Activated CD8-positive, alpha-beta memory T cell treated with anti-CD3 and anti-CD28 coated beads for 36 hours (primary cell): ENCODE results near the gene AMPH. TPM values are rescaled to one million over a fixed set of nuclear protein-coding genes. Genes with fewer than 3 reads are reported as not detected.

ENCODE experiments used
- CTCF ChIA-PET: fragments of 350-600 bp; sonication (Branson Sonifier 250); formaldehyde crosslinking; loops from one replicate; lab custom pipeline; 2021; ENCODE audit warnings: antibody characterized with exemption; lab: Charles Lee
- POLR2A ChIA-PET: fragments of 350-600 bp; sonication (Branson Sonifier 250); formaldehyde crosslinking; loops from one replicate; lab custom pipeline; 2021; ENCODE audit warnings: antibody characterized with exemption; lab: Charles Lee
- total RNA-seq, 2 experiments: library from RNA; stranded (reverse); gene quantifications; one replicate each; pipeline ENCODE4 v1.2.3, GENCODE V29; 2021

Gene AMPH
- total RNA-seq, 2 experiments from 2014 or later = not detected

DNA sequence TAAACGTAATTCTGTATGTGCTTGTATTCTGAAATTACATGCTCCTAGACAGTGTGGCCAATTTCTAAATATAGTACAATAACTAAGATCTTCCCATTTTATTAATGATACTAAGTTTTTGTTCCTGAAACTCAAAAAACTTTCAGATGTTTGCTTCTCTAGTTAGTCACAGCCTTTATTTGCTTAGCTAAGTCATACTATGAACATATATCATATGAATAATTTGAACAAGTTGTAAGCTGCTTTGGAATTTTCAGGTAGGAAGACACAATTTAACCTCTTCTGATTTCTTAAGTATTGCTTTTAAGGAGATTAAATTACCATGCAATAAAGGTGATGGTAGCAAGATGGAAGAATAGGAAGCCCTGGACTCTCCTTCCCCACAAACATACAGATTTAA is 148.7 kb downstream of the AMPH start:
- ChIA-PET CTCF (no interaction called here), POLR2A (no interaction called here)

DNA sequence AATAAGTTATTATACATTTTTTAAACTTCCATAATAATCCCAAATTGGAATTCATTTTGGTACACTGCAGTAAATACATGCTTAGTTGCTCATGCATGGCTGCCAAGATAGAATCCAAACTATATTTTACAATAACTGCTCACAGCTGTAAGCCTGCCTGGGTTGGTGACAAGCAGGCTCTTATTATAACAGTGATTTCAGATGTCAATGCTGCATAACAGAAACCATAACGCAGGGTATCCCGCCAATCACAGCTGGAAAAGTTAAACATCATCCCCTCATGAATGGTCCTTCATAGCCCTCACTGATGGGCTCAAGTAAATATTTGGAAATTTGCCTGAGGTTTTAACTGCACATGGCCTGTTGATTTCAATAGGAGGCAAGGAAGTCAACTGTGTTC is 149.8 kb downstream of the AMPH start:
- POLR2A ChIA-PET = no interaction called here

DNA sequence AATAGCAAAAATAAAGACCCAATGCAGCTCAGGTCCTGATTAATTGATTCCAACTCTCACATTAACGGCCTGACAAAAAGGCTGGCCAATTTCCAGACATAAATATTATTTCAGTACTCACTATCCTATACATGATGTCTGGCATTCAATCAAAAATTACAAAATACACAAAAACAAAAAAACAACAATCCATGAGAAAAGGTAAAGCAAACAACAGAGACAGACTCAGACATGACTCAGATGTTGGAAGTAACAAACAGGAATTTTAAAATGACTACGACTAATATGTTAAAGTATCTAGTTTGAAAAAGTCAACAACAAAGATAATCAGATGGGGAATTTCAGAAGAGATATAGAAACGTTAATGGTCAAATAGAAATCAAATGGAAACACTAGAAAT is 152.8 kb downstream of the AMPH start:
- CTCF ChIA-PET = no interaction called here

More for the DNA sequence above, 149.8 kb downstream of the AMPH start:
- CTCF ChIA-PET = no interaction called here

DNA sequence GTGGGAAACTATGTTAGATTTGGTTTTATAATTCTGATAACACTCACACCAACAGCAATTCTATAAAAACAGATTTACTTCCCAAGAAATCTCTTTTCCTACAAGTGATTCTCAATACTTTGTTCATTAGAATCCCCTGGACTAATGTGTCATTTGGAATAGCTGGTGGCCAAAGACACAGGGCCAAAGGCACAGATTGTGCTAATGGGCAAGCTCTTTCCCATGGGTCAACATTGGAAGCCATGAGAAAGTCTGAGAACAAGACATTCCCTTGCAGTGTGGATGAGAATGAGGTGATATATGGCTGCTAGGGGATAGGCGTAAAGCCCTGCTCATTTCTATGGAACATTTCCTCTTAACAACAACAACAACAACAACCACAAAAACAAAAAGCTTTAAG is 153.8 kb downstream of the AMPH start:
- ChIA-PET POLR2A (no interaction called here), CTCF (no interaction called here)

More for the DNA sequence above, 152.8 kb downstream of the AMPH start:
- POLR2A ChIA-PET = no interaction called here

DNA sequence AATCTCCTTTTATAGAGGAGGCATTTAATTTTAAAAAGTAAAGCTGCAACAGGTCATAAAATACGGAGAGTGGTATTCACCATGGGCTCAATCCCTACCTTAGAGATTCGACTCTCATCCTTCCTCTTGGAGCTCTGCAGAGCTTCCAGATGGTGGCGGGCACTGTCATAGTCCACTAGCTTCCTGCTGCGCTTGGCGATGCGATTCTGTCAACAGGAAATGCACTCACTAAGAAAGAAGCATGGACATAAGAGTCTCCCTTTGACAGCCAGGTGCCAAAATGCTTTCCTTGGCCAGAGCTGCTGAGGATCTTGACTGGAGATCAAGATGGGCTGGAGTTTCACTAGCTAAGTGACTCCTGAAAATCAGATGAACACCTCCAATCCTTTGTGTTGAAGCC is 154.4 kb downstream of the AMPH start:
- CTCF ChIA-PET = no interaction called here

DNA sequence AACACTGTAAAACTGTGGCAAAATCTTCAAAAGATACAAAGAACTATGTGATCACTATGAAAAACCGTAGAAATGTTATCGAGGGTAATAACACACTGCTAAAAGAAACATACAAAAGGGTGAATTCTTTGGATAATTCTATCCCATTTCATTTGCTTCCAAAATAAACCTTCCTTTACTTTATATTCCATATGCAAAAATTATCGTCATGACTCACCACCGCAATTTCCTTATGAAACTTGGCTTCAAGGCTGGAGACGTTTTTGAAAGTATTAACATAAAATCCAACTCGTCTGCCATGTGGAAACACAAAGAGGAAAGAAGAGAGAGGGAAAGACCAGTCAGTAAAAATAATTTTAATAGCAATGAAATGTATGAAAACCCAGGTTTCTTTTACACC is 165.2 kb downstream of the AMPH start:
- ChIA-PET CTCF (no interaction called here), POLR2A (no interaction called here)

More for the DNA sequence above, 154.4 kb downstream of the AMPH start:
- POLR2A ChIA-PET = no interaction called here

DNA sequence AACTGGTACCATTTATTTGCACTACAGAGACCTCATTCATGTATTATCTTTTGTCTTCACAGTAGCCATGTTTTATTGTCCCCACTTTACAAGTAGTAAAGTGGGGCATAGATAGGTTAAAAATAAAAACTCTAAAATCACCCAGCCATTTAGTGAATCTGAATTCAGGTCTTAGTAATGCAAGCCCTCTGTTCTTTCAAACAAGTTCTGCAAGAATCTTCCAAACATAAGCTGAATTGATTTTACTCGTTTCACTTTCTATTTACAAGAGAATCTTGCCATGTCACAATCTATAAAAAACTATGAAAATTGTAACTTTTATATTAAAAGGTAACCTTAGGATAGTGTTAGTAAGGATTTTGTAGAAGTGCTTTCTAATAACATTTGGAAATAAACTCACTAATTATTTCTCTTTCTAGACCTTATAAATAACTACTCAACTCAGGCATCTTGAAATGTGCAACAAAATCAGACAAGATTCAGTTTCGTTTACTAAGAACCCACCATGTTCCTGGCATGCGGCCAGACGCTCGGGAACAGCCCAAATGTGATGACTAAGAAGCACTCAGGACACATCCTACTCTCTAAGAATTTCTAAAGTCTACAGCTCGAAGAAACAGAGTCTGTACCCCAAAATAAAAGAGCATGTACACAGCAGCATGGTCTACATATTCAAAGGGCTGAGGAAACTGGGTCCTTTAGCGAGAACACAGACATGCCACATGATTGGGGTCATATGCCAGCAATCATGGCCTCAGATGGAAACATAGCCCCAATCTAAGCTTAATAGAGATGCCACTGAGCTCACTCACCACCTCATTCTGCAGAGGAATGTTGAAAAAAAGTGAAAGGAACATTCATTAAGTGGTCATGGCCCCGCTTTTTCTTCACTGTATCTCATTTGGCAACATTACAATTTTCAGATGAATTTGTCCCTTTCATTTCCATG is 167.6 kb downstream of the AMPH start:
- ChIA-PET POLR2A (no interaction called here), CTCF (interaction anchor here (1.1 kb wide), 1 partner anchor 93 kb away, joined by 4 read pairs; no protein-coding TSS in a partner anchor)

DNA sequence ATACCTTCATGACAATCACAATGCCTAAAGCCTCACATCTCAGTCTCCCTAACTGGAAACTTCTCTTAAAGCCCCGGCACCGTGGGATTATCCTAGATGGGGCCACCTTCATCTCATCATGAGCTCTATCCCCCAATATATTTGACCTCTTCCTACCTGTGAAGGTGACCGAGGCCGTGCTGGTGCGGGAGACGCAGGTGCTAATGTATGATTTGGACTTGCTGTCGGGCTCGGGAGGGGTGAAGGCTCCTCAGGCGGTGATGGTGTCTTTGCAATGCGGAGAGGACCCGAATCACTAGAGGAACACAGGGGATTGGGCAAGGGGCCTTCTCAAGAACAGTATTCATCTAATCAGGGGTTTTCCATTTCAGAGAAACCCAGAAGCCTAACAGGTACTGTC is 168.4 kb downstream of the AMPH start:
- ChIA-PET CTCF (no interaction called here), POLR2A (no interaction called here)

DNA sequence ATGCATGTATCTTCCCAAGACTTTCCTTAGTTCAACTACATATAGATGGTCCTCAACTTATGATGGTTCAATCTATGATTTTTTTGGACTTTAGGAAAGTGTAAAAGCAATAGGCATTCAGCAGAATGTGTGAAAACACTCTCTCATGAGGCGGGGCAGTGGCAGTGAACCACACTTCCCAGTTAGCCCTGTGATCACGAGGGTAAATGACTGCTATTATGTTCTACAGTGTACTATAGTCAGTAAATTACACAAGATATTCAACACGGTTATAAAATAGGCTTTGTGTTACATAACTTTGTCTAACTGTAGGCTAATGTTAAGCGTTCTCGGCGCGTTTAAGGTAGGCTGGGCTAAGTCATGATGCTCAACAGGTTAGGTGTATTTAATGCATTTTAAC is 169.3 kb downstream of the AMPH start:
- ChIA-PET CTCF (no interaction called here), POLR2A (no interaction called here)

DNA sequence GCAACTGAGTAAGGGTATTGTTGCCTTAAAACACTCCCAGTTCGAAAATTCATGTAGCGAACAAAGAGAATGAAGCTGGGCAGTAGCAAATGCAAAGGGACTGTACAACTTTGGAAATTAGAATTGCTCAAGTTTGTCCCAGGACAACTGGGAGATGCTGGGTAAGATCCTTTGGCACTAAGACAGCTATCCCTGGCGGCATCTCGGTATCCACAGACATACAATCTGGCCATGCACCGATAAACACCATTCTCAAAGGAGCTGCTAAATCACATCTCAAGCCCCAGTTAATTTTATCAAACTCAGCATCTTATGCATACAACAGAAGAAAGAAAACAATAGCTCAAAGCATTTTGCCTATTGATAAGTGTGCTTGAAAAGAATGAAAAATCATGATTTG is 177.3 kb downstream of the AMPH start:
- ChIA-PET POLR2A (no interaction called here), CTCF (no interaction called here)

DNA sequence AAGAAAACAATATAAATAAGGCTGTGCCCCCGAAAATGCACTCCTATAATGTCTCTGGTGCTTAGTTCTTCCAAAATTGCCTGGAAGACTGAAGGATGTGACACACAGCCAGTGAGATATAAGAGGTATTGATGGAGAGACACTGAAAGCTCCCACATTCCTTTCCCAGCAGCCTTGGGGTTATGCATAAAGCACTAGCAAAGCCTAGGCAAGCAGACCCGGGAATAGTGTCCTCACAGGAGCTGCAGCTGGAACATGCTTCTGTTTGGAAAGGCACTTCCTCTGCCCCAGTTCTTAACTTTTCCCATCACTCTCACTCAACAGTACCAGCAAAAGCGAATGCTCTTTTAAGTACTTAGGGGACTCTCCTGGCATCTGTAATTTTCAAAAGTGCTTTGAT is 178.0 kb downstream of the AMPH start:
- POLR2A ChIA-PET = no interaction called here
- CTCF ChIA-PET = no interaction called here

DNA sequence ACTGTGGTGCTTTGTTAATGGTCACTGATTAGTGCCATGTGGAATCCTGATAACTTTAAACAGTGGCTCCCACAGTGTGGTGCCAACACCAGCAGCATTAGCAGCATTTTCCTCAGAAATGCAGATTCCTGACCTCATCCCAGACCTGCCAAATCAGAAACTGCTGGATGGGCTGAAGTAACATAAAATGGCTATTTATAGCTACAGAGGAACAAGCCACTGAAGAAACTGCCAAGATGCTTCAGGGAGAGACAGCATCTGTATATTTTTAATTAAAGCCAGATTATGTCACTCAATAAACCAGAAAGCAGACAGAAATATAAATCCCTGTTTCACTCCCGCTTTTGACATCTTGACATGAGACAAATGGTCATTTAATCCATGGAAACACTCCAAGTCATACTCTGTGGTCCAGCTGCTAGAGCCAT is 178.5 kb downstream of the AMPH start:
- CTCF ChIA-PET = no interaction called here

DNA sequence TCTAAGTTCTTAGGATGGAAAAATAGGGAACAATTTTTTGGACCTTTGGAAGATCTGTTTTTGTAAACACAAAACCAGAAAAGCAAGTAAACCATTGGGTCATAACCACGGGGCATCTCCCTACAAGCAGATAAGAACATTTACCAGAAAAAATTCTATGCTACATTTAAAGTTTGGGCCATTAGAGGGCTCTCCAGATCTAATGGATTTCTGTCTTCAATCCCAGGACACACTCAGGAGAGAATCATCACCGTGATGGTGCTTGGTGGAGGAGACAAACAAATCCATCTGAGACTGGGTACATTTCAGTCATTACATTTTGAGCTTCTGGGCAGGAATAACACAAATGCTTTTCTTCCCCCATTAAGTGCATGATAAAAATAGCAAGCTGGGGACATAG is 179.3 kb downstream of the AMPH start:
- ChIA-PET POLR2A (no interaction called here), CTCF (no interaction called here)

More for the DNA sequence above, 178.5 kb downstream of the AMPH start:
- POLR2A ChIA-PET = no interaction called here

DNA sequence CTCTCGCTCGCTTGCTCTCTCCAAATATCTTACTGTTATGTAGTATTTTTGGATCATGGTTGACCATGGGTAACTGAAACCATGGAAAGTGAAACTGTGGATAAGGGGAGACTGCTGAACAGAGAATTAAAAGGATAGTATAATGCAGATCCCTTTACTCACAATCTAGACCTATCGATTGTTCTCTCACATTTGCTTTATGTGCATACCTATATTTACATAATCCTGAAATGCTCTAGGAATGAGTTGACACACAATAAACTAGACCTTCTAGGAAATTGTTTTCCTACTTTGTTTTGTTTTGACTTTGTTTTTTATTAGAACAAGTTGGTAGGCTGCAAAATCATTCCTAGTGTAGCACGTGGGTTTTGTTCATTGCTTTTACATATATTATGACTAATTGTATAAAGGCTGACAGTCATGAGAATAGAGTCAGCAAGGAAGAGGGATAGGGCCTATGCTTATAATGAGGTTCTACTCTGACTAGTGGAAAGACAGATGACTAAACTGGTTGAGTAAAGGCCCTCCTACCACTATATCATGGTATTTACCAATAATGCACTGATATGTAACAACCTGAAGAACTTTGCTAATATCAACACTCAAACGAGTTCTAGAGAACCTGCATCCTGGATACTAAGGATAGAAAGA is 182.5 kb downstream of the AMPH start:
- ChIA-PET POLR2A (no interaction called here), CTCF (no interaction called here)

DNA sequence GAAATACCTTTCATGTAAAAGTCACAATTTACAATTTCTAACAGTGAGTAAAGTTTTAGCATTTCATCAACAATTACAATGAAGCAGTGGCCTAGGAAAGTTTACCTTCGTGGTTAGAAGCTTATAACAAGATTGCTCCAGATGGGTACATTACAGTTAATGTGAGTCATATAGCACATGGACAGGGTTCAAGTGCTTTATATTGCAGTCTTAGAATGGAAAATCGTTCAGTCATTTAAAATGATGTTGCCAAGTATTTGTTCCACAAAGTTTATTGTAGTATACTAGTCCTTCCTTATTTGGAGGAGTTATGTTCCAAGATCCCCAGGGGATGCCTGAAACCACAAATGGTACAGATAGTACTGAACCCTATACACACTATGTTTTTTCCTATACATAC is 183.1 kb downstream of the AMPH start:
- ChIA-PET POLR2A (no interaction called here), CTCF (no interaction called here)

DNA sequence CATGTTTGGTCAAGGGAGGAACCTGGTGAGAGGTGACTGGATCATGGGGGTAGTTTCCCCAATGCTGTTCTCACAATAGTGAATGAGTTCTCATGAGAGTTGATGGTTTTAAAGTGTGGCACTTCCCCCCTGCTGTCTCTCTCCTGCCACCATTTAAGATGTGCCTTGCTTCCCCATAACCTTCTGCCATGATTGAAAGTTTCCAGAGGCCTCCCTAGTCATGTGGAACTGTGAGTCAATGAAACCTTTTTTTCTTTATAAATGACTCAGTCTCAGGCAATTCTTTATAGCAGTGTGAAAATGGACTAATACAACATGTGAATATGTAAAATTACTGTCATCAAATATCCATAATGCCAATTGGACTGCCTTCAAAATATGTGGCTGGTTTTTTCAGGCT is 192.2 kb downstream of the AMPH start:
- POLR2A ChIA-PET = no interaction called here

DNA sequence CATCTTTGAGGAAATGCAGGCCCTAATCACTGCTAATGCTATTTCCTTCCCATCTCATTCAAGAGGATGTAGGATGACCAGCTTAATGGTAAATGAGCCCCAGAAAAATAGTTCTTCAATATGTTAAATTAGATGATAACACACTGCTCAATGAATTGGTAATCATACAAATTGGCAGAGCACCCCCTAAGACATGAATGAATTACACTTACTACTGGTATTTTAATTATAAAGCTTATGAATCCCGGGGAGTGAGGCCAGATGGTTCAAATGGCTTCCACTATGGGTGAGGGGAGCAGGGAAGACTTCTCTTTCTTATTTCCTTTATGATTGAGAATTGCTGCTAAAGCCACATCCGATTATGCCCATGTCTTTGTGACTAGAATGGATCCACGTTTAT is 198.5 kb downstream of the AMPH start:
- ChIA-PET POLR2A (no interaction called here), CTCF (interaction anchor here (0.8 kb wide), 1 partner anchor 34 kb away, joined by 3 read pairs; no protein-coding TSS in a partner anchor)

More for the DNA sequence above, 192.2 kb downstream of the AMPH start:
- CTCF ChIA-PET = no interaction called here

DNA sequence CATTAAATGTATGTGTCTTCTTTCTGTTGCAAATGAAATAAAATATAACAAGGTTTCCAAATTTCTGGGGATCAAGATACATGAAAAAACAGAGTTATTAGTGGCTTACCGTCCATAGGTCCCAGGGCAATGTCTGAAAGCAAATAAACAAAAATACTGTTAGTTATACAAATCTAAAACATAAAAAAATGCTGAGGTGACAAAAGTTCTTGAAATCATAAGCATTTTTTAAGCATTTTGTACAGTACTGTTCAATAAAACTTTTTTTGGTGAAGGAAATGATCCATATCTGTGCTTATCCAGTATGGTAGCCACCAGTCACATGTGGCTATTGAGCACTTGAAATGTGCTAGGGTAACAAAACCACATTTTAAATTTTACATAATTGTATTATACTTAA is 199.1 kb downstream of the AMPH start:
- ChIA-PET POLR2A (no interaction called here), CTCF (interaction anchor here (0.8 kb wide), 1 partner anchor 33 kb away, joined by 3 read pairs; no protein-coding TSS in a partner anchor)

DNA sequence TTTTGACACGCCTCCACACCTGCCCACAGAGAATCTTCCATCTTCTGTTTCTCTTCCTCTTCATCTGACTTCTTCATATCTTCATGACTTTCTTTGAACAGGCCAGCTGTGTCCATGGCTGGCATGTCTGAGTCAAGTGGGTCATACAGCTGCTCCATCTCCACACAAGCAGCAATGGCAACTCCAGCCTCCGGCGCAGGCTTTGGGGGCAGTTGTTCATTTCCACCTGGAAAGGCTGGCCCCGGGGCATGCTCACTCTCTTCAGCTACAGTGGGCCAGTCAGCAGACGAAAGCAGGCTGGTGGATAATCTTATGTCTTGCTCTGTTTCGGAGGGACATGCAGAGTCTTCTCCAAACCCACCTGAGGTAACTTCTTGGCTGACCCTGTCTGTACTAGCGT is 202.1 kb downstream of the AMPH start:
- ChIA-PET POLR2A (no interaction called here), CTCF (no interaction called here)

DNA sequence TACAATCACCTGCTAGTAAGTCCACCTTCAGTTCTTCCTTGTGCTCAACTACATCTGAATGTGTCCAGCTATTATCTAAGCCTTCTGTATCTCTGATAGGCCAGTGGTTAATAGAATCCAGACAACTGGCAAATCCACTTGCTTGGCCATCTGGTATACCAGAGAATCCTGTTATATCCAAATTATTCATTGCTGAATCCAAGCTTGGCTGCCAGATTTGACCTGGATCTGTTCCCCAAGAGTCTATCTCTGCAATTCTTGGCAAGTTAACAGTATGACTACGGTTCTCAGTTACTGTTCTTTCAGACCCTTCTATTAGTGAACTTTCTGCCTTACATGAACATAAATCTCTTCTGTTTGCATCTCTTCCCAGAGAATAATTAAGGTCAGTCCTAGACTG is 203.1 kb downstream of the AMPH start:
- ChIA-PET CTCF (no interaction called here), POLR2A (no interaction called here)
